Thymus (tissue), 11 donors: ENCODE results near the gene CD83. TPM values are rescaled to one million over a fixed set of nuclear protein-coding genes. Genes with fewer than 3 reads are reported as not detected.

ENCODE experiments used
- DNase-seq, 9 donors: peaks; one replicate each; pipeline ENCODE4 v3.0.0-alpha.2; 2013; ENCODE audit warnings: low spot score in 9 of 9, low read depth in 6 of 9, missing footprints in 1 of 9
- H3K27ac ChIP-seq, 2 donors: one replicate each; pipeline ENCODE4 v1.5.1; 2013; ENCODE audit warnings: control low read depth in 1 of 2, low read depth in 1 of 2, low read length in 1 of 2, mild to moderate bottlenecking in 1 of 2, moderate library complexity in 1 of 2
- H3K27me3 ChIP-seq, 2 donors: one replicate each; pipeline ENCODE4 v1.5.1; 2013; ENCODE audit warnings: low read length in 1 of 2; ENCODE audit not compliant: control insufficient read depth in 2 of 2, insufficient read depth in 1 of 2
- H3K36me3 ChIP-seq, 2 donors: one replicate each; pipeline ENCODE4 v1.5.1; 2013; ENCODE audit warnings: low read length in 1 of 2, mild to moderate bottlenecking in 1 of 2, moderate library complexity in 1 of 2; ENCODE audit not compliant: control insufficient read depth in 2 of 2, insufficient read depth in 2 of 2
- H3K4me1 ChIP-seq, 2 donors: one replicate each; pipeline ENCODE4 v1.5.1; 2013; ENCODE audit warnings: low read length in 2 of 2; ENCODE audit not compliant: control insufficient read depth in 2 of 2, insufficient read depth in 2 of 2
- H3K4me3 ChIP-seq, 2 donors: one replicate each; pipeline ENCODE4 v1.5.1; 2013; ENCODE audit warnings: low read length in 2 of 2, control low read depth in 1 of 2, mild to moderate bottlenecking in 1 of 2
- H3K9me3 ChIP-seq, 2 donors: one replicate each; pipeline ENCODE4 v1.5.1; 2013; ENCODE audit warnings: low read length in 1 of 2, mild to moderate bottlenecking in 1 of 2; ENCODE audit not compliant: control insufficient read depth in 2 of 2, insufficient read depth in 1 of 2
- WGBS: extraction: QIAGEN DNeasy Blood & Tissue Kit; methylation state at CpG from one replicate; pipeline ENCODE4 v1.1.7; 2013; 5-methylcytosine and 5-hydroxymethylcytosine counted together
- polyA plus RNA-seq: library from polyadenylated mRNA; stranded (reverse); fragments of 200-250 nt; gene quantifications from one replicate; pipeline ENCODE4 v1.2.3, GENCODE V29; 2013
- total RNA-seq: library from RNA; stranded (reverse); fragments of 120-200 nt; gene quantifications from one replicate; pipeline ENCODE4 v1.2.4, GENCODE V29; 2013
- donor health status: healthy.

The CD83 gene
- total and polyA plus RNA-seq, 2 donors, result 21.6 to 50.9 TPM

GRCh38 chr6:14085176-14085787 lies 32.3 kb upstream of the CD83 start:
- Histone ChIP-seq H3K4me3 (no peak overlapping the region), H3K27ac (no peak overlapping the region), H3K27me3 (no peaks in the 10 kb centered on the region), H3K4me1 (no peaks in the 10 kb centered on the region), H3K36me3 (no peaks in the 10 kb centered on the region), H3K9me3 (no peaks in the 10 kb centered on the region)
- DNase-seq, result no peak
- WGBS, result 97% methylated on average over 5 of the region's 5 CpGs

- WGBS, result 95% methylated on average over 1 of the region's 1 CpG
- no peaks in the 10 kb centered on the region for H3K9me3 ChIP-seq
- no peak overlapping the region for H3K27ac ChIP-seq
- no peaks in the 10 kb centered on the region for H3K27me3 ChIP-seq
- no peak for DNase-seq
- no peak overlapping the region for H3K4me3 ChIP-seq
- H3K4me1 ChIP-seq, result no peaks in the 10 kb centered on the region
- no peaks in the 10 kb centered on the region for H3K36me3 ChIP-seq
These were observed 30.9 kb upstream of the CD83 start for GRCh38 chr6:14086701-14087100.

- Histone ChIP-seq H3K9me3 (no peaks in the 10 kb centered on the region), H3K4me1 (no peaks in the 10 kb centered on the region), H3K27me3 (no peaks in the 10 kb centered on the region), H3K27ac (no peak overlapping the region), H3K36me3 (no peaks in the 10 kb centered on the region), H3K4me3 (no peak overlapping the region)
- DNase-seq, result no peak
- WGBS, result 80% methylated on average over 4 of the region's 4 CpGs
These were observed 28.9 kb upstream of the CD83 start for GRCh38 chr6:14088600-14089192.

GRCh38 chr6:14089224-14089623 lies 28.3 kb upstream of the CD83 start:
- no peak overlapping the region for H3K4me3 ChIP-seq
- 95% methylated on average over 7 of the region's 7 CpGs for WGBS
- no peak overlapping the region for H3K27ac ChIP-seq
- no peaks in the 10 kb centered on the region for H3K4me1 ChIP-seq
- DNase-seq, result no peak
- H3K27me3 ChIP-seq, result no peaks in the 10 kb centered on the region
- no peaks in the 10 kb centered on the region for H3K36me3 ChIP-seq
- no peaks in the 10 kb centered on the region for H3K9me3 ChIP-seq

- WGBS, result 98% methylated on average over 4 of the region's 4 CpGs
- Histone ChIP-seq H3K36me3 (no peaks in the 10 kb centered on the region), H3K27me3 (no peaks in the 10 kb centered on the region), H3K9me3 (no peaks in the 10 kb centered on the region), H3K27ac (no peak overlapping the region), H3K4me1 (peaks cover 0 to 4% of the 10 kb centered on the region in 2 donors), H3K4me3 (no peak overlapping the region)
- DNase-seq, result no peak
These were observed 26.1 kb upstream of the CD83 start for GRCh38 chr6:14091339-14091978.

GRCh38 chr6:14092316-14092715 lies 25.3 kb upstream of the CD83 start:
- 90% methylated on average over 3 of the region's 3 CpGs for WGBS
- Histone ChIP-seq H3K4me1 (peaks cover 0 to 4% of the 10 kb centered on the region in 2 donors), H3K27me3 (no peaks in the 10 kb centered on the region), H3K9me3 (no peaks in the 10 kb centered on the region), H3K27ac (no peak overlapping the region), H3K4me3 (no peak overlapping the region), H3K36me3 (no peaks in the 10 kb centered on the region)
- DNase-seq, result no peak

GRCh38 chr6:14092838-14093789 lies 24.5 kb upstream of the CD83 start:
- no peak for DNase-seq
- no peaks in the 10 kb centered on the region for H3K27me3 ChIP-seq
- no peaks in the 10 kb centered on the region for H3K9me3 ChIP-seq
- peaks cover 0 to 4% of the 10 kb centered on the region in 2 donors for H3K4me1 ChIP-seq
- no peaks in the 10 kb centered on the region for H3K36me3 ChIP-seq
- WGBS, result 93% methylated on average over 11 of the region's 11 CpGs
- H3K4me3 ChIP-seq, result no peak overlapping the region
- no peak overlapping the region for H3K27ac ChIP-seq

- Histone ChIP-seq H3K4me3 (no peak overlapping the region), H3K9me3 (no peaks in the 10 kb centered on the region), H3K4me1 (peaks cover 0 to 4% of the 10 kb centered on the region in 2 donors), H3K27ac (no peak overlapping the region), H3K27me3 (no peaks in the 10 kb centered on the region), H3K36me3 (no peaks in the 10 kb centered on the region)
- WGBS, result 97% methylated on average over 4 of the region's 4 CpGs
- no peak for DNase-seq
These were observed 22.9 kb upstream of the CD83 start for GRCh38 chr6:14094721-14095120.

- H3K27ac ChIP-seq, result peak overlapping the region in 1 of 2 donors; percentile 42
- WGBS, result 91% methylated on average over 6 of the region's 6 CpGs
- no peak for DNase-seq
- H3K4me1 ChIP-seq, result peaks cover 0 to 4% of the 10 kb centered on the region in 2 donors
- H3K36me3 ChIP-seq, result no peaks in the 10 kb centered on the region
- no peaks in the 10 kb centered on the region for H3K9me3 ChIP-seq
- no peak overlapping the region for H3K4me3 ChIP-seq
- no peaks in the 10 kb centered on the region for H3K27me3 ChIP-seq
These were observed 22.1 kb upstream of the CD83 start for GRCh38 chr6:14095437-14095836.
